HepG2 (cell line): ENCODE data around the gene IGDCC3. TPM values are rescaled to one million over a fixed set of nuclear protein-coding genes. Genes with fewer than 3 reads are reported as not detected.

Experiments used
- ATAC-seq: fragments of 200-7000 bp; cut with Tn5 transposase; 3 replicates; pipeline ENCODE4 v1.9.1; 2020; ENCODE audit warnings: mild to moderate bottlenecking, moderate library complexity
- BruUV-seq: library from RNA; stranded (reverse); fragments of 400-500 nt; replicated peaks from 2 replicates; lab custom pipeline; 2021; lab: Mats Ljungman, UMichigan
- CTCF ChIA-PET: fragments of 300-600 bp; formaldehyde crosslinking; extraction: SDS; loops from one replicate; lab custom pipeline; 2021; ENCODE audit warnings: low total read pairs, inconsistent platforms, low intra/inter-chr PET ratio; lab: Yijun Ruan, JAX
- POLR2A ChIA-PET: fragments of 350-600 bp; sonication (Branson Sonifier 250); formaldehyde crosslinking; loops from one replicate; lab custom pipeline; 2020; ENCODE audit warnings: antibody characterized with exemption, inconsistent platforms; lab: Yijun Ruan, JAX
- DNase-seq: peaks from one replicate; pipeline ENCODE4 v3.0.0-alpha.2; 2015; ENCODE audit warnings: low spot score
- FAIRE-seq: peaks from 3 replicates; lab custom pipeline; 2011; peaks lifted over from hg19 to GRCh38; lab: Jason Lieb, UNC
- H2AFZ ChIP-seq: one replicate; pipeline ENCODE4 v1.6.1; 2011; ENCODE audit warnings: low read length, inconsistent platforms
- H3K27ac ChIP-seq: fragments of 300-600 bp; 3 replicates; pipeline ENCODE4 v1.8.0; 2011; ENCODE audit warnings: mixed run types, mild to moderate bottlenecking, mixed read lengths, low read length, inconsistent platforms; ENCODE audit not compliant: insufficient read depth; ENCODE audit errors: extremely low read length
- H3K27me3 ChIP-seq, 2 experiments: fragments of 200-600 bp in 1 of 2; 2 replicates in 1 of 2; 3 replicates in 1 of 2; pipeline versions ENCODE4 v1.6.0 to v1.8.0; 2011; ENCODE audit warnings: low read length in 2 of 2, mild to moderate bottlenecking in 2 of 2, moderate library complexity in 2 of 2, inconsistent platforms in 1 of 2; ENCODE audit not compliant: insufficient read depth in 2 of 2, control insufficient read depth in 1 of 2
- H3K36me3 ChIP-seq, 2 experiments: fragments of 200-600 bp in 1 of 2; replicated peaks in 1 of 2; 2 replicates in 1 of 2; 3 replicates in 1 of 2; pipeline versions ENCODE4 v1.5.1 to v1.8.0; 2011; ENCODE audit warnings: low read length in 2 of 2, inconsistent platforms in 1 of 2; ENCODE audit not compliant: insufficient read depth in 2 of 2, control insufficient read depth in 1 of 2
- H3K4me1 ChIP-seq: 2 replicates; pipeline ENCODE4 v1.5.1; 2012; ENCODE audit warnings: low read length, inconsistent platforms; ENCODE audit not compliant: insufficient read depth
- H3K4me2 ChIP-seq: 2 replicates; pipeline ENCODE4 v1.6.0; 2011; ENCODE audit warnings: low read depth, low read length, inconsistent platforms
- H3K4me3 ChIP-seq, 3 experiments: fragments of 200-600 bp in 1 of 3; sonication (generic), shearing (Covaris generic) in 1 of 3; replicated peaks in 1 of 3; 2 replicates each; pipeline ENCODE4 v1.5.1; 2011 to 2016; ENCODE audit warnings: low read length in 3 of 3, inconsistent platforms in 2 of 3, low read depth in 2 of 3, mild to moderate bottlenecking in 2 of 3, control low read depth in 1 of 3, mixed read lengths in 1 of 3; ENCODE audit not compliant: insufficient read depth in 1 of 3
- H3K79me2 ChIP-seq: one replicate; pipeline ENCODE4 v1.6.1; 2011; ENCODE audit warnings: low read length, inconsistent platforms; ENCODE audit not compliant: insufficient read depth
- H3K9ac ChIP-seq: 2 replicates; pipeline ENCODE4 v1.6.0; 2011; ENCODE audit warnings: mild to moderate bottlenecking, low read depth, low read length, inconsistent platforms; ENCODE audit not compliant: insufficient read depth
- H3K9me3 ChIP-seq: 2 replicates; pipeline ENCODE4 v1.5.1; 2012; ENCODE audit warnings: mild to moderate bottlenecking, low read length
- H4K20me1 ChIP-seq: 2 replicates; pipeline ENCODE4 v1.6.0; 2011; ENCODE audit warnings: inconsistent platforms, mild to moderate bottlenecking, low read length, moderate library complexity; ENCODE audit not compliant: insufficient read depth
- TAF1 ChIP-seq: sonication (generic); formaldehyde crosslinking; IDR thresholded peaks from 2 replicates; pipeline ENCODE4 v1.4.0; 2020; ENCODE audit warnings: missing genetic modification reagents
- WGBS: methylation state at CpG from one replicate; pipeline ENCODE4 v1.1.6; 2017; ENCODE audit warnings: low lambda C conversion rate; 5-methylcytosine and 5-hydroxymethylcytosine counted together
- in situ Hi-C: cut with HindIII; loops from 2 replicates; pipeline ENCODE4 v1.10.0; 2017; ENCODE audit warnings: low pct_unique_long_range_greater_than_20kb; ENCODE audit not compliant: extremely low pct_ligation_motif_present
- intact Hi-C: fragments of 100-400 bp; cut with micrococcal nuclease; formaldehyde crosslinking; loops from one replicate; pipeline ENCODE4 v1.10.0; 2022; ENCODE audit not compliant: unreplicated experiment
- polyA plus RNA-seq, 8 experiments: library from polyadenylated mRNA; depleted of rRNA in 3 of 8; stranded (reverse) in 7 of 8; unstranded in 1 of 8; fragments of >200 nt; fragmentation: Illumina TruSeq in 4 of 8; extraction: Trizol in 4 of 8; gene quantifications; 2 replicates each; pipeline versions ENCODE4 v1.2.1 to v1.2.3, GENCODE V29; 2011 to 2016; ENCODE audit warnings: low read depth in 4 of 8, missing spikeins in 1 of 8, mixed read lengths in 1 of 8; ENCODE audit not compliant: insufficient read depth in 1 of 8
- total RNA-seq, 5 experiments: library from RNA; depleted of rRNA; stranded (reverse); fragments of >200 nt; fragmentation: Illumina TruSeq; extraction: Trizol; gene quantifications; 2 replicates each; pipeline ENCODE4 v1.2.3, GENCODE V29; 2016; ENCODE audit warnings: low read depth in 1 of 5
- TF ChIP-seq, protein P1 (sequence below): IDR thresholded peaks from 2 replicates; pipeline ENCODE4 v1.6.1; 2012; ENCODE audit warnings: inconsistent platforms
- TF ChIP-seq, protein P2 (sequence below): sonication (generic); formaldehyde crosslinking; IDR thresholded peaks from 2 replicates; pipeline ENCODE4 v1.5.1; 2020; ENCODE audit warnings: mild to moderate bottlenecking, missing genetic modification reagents, moderate library complexity
- TF ChIP-seq, protein P3 (sequence below): sonication (generic); formaldehyde crosslinking; IDR thresholded peaks from 2 replicates; pipeline ENCODE4 v1.4.0; 2020; ENCODE audit warnings: missing genetic modification reagents
- TF ChIP-seq, protein P4 (sequence below): sonication (generic); formaldehyde crosslinking; IDR thresholded peaks from 2 replicates; pipeline ENCODE4 v1.8.1; 2023; ENCODE audit warnings: mild to moderate bottlenecking, inconsistent platforms, moderate library complexity, missing genetic modification reagents, borderline replicate concordance

Gene IGDCC3
- total and polyA plus RNA-seq, 2 of the 13 experiments (the other 11 are each of a cell fraction or from before 2014, with no cell fraction given) = 30.1 to 51.8 TPM

DNA sequence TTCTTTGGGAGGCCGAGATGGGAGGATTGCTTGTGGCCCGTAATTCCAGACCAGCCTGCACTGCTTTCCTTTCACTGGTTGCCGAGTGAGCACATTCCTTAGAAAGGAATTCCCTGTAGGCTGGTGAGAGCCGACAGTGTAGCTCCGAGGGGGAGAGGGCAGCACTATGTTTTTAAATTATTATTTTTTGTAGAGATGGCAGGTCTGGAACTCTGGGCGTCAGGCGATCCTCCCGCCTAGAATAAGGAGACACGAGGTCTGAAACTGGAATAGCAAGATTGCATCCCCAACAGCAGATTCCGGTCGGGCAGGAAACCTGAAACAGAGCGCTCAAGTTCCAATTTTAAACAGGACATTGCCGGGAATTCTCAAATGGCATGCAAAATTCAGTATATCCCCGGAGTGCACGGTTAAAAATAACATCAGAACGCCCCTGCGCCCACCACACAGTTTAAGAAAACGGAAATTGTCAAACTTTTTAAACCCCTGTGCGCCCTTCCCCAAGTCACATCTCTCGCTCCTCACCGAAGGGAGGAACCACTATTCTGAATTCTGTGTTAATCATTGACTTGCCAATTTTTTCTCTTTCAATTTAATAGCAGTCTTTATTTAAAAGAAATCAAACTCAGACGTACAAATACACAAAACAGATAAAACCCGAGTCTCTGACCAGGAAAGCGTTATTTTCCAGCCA is 74.0 kb downstream of the IGDCC3 start (continued):
- peak; percentile 29; the same call in 1 of the 2 replicates for TF ChIP-seq TAF1 (CRISPR knock-in tag)
- TF ChIP-seq, protein P1, sequence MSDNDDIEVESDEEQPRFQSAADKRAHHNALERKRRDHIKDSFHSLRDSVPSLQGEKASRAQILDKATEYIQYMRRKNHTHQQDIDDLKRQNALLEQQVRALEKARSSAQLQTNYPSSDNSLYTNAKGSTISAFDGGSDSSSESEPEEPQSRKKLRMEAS = peak; percentile 91
- TF ChIP-seq, all 625 proteins: peak for 40

DNA sequence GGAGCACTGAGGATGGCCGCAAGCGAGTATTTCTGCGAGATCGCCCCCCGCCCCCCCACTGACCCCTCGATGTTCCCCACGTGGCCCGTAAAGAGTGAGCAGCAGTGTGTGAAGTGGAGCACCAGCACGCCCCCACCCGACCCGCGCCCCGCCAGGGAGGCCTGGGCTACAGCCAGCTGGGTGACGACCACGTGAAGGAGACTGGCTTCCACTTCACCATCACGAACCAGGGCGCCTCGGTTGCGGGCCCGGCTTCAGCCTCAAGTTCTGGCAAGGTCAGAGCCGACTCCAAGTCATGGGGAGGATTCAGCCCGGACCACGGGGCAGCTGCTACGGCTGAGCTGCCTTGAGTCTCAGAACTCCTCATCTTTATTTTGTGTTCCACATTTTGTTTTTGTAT is 75.7 kb downstream of the IGDCC3 start:
- no peak overlapping the region for H3K27ac ChIP-seq
- no peaks in the 10 kb centered on the region for H3K9me3 ChIP-seq
- no peak overlapping the region for H3K4me3 ChIP-seq
- TF ChIP-seq, protein P2, sequence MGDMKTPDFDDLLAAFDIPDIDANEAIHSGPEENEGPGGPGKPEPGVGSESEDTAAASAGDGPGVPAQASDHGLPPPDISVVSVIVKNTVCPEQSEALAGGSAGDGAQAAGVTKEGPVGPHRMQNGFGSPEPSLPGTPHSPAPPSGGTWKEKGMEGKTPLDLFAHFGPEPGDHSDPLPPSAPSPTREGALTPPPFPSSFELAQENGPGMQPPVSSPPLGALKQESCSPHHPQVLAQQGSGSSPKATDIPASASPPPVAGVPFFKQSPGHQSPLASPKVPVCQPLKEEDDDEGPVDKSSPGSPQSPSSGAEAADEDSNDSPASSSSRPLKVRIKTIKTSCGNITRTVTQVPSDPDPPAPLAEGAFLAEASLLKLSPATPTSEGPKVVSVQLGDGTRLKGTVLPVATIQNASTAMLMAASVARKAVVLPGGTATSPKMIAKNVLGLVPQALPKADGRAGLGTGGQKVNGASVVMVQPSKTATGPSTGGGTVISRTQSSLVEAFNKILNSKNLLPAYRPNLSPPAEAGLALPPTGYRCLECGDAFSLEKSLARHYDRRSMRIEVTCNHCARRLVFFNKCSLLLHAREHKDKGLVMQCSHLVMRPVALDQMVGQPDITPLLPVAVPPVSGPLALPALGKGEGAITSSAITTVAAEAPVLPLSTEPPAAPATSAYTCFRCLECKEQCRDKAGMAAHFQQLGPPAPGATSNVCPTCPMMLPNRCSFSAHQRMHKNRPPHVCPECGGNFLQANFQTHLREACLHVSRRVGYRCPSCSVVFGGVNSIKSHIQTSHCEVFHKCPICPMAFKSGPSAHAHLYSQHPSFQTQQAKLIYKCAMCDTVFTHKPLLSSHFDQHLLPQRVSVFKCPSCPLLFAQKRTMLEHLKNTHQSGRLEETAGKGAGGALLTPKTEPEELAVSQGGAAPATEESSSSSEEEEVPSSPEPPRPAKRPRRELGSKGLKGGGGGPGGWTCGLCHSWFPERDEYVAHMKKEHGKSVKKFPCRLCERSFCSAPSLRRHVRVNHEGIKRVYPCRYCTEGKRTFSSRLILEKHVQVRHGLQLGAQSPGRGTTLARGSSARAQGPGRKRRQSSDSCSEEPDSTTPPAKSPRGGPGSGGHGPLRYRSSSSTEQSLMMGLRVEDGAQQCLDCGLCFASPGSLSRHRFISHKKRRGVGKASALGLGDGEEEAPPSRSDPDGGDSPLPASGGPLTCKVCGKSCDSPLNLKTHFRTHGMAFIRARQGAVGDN (CRISPR knock-in tag) = peak; percentile 9; the same call in 1 of the 2 replicates
- TF ChIP-seq, protein P3, sequence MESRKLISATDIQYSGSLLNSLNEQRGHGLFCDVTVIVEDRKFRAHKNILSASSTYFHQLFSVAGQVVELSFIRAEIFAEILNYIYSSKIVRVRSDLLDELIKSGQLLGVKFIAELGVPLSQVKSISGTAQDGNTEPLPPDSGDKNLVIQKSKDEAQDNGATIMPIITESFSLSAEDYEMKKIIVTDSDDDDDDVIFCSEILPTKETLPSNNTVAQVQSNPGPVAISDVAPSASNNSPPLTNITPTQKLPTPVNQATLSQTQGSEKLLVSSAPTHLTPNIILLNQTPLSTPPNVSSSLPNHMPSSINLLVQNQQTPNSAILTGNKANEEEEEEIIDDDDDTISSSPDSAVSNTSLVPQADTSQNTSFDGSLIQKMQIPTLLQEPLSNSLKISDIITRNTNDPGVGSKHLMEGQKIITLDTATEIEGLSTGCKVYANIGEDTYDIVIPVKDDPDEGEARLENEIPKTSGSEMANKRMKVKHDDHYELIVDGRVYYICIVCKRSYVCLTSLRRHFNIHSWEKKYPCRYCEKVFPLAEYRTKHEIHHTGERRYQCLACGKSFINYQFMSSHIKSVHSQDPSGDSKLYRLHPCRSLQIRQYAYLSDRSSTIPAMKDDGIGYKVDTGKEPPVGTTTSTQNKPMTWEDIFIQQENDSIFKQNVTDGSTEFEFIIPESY (CRISPR knock-in tag) = peak; percentile 51; the same call in 1 of the 2 replicates
- TF ChIP-seq, protein P4, sequence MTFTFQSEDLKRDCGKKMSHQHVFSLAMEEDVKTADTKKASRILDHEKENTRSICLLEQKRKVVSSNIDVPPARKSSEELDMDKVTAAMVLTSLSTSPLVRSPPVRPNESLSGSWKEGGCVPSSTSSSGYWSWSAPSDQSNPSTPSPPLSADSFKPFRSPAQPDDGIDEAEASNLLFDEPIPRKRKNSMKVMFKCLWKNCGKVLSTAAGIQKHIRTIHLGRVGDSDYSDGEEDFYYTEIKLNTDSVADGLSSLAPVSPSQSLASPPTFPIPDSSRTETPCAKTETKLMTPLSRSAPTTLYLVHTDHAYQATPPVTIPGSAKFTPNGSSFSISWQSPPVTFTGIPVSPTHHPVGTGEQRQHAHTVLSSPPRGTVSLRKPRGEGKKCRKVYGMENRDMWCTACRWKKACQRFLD (CRISPR knock-in tag) = no peak
- 87% methylated on average over 19 of the region's 24 CpGs for WGBS
- DNase-seq = no peak
- no peaks in the 10 kb centered on the region for H3K36me3 ChIP-seq
- ChIA-PET CTCF (no interaction called here), POLR2A (interaction anchor here (1.2 to 3.0 kb wide), 2 partner anchors 10 to 116 kb away, joined by 3 to 92 read pairs; partner anchors contain the start of gene CLPX)
- no peaks in the 10 kb centered on the region; a peak in 1 of 5 replicates for H3K27me3 ChIP-seq
- H2AFZ ChIP-seq = no peak overlapping the region
- no peak for FAIRE-seq
- in situ Hi-C loops (no loop called here), intact Hi-C loops (no loop called here)
- H3K4me1 ChIP-seq = peaks cover 58% of the 10 kb centered on the region
- ATAC-seq = no peak
- H4K20me1 ChIP-seq = no peaks in the 10 kb centered on the region
- no TSS peak for BruUV-seq
- H3K79me2 ChIP-seq = peaks cover 13% of the 10 kb centered on the region
- H3K9ac ChIP-seq = no peak overlapping the region
- no peak overlapping the region for H3K4me2 ChIP-seq
